Loucy (cell line): ENCODE measurements around the gene CYP3A5.

Experiments
- EZH2phosphoT487 ChIP-seq: fragments of 200-600 bp; IDR thresholded peaks from 2 replicates; pipeline ENCODE4 v1.6.1; 2018; ENCODE audit warnings: antibody characterized with exemption, mild to moderate bottlenecking, moderate library complexity, borderline replicate concordance
- TF ChIP-seq, protein P1 (sequence below): fragments of 200-600 bp; sonication (generic); conservative IDR thresholded peaks from 2 replicates; pipeline ENCODE4 v1.5.1; 2014; ENCODE audit warnings: mild to moderate bottlenecking, antibody characterized with exemption, low read length

DNA sequence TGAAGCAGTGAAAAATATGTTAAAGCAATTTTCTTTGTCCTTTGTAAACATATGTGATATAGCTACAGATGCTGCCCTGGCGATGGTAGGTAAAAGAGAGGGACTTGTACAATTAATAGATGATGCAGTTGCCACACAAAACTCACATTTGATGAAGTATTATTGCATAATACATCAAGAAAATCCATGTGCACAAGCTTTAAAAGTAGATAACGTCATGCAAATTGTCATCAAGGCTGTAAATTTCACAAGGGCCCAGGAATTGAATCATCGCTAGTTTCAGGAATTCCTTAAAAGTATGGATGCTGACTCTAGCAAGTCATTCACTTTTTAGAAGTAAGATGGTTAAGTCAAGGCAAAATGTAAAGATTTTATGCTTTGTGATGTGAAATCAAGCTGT is 10.0 kb downstream of the CYP3A5 start:
- TF ChIP-seq, protein P1, sequence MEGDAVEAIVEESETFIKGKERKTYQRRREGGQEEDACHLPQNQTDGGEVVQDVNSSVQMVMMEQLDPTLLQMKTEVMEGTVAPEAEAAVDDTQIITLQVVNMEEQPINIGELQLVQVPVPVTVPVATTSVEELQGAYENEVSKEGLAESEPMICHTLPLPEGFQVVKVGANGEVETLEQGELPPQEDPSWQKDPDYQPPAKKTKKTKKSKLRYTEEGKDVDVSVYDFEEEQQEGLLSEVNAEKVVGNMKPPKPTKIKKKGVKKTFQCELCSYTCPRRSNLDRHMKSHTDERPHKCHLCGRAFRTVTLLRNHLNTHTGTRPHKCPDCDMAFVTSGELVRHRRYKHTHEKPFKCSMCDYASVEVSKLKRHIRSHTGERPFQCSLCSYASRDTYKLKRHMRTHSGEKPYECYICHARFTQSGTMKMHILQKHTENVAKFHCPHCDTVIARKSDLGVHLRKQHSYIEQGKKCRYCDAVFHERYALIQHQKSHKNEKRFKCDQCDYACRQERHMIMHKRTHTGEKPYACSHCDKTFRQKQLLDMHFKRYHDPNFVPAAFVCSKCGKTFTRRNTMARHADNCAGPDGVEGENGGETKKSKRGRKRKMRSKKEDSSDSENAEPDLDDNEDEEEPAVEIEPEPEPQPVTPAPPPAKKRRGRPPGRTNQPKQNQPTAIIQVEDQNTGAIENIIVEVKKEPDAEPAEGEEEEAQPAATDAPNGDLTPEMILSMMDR = no peak
- TF ChIP-seq EZH2phosphoT487 = no peak
